ENCODE measurements around the gene TRIM63.

The TRIM63 gene

GRCh38 chr1:26031196-26031595 is 36.2 kb downstream of the TRIM63 start:
- no peak for TF ChIP-seq CTCF (conservative IDR thresholded peaks at IDR 0.05)

GRCh38 chr1:26029864-26030481 is 37.5 kb downstream of the TRIM63 start:
- no peak for TF ChIP-seq CTCF (conservative IDR thresholded peaks at IDR 0.05)
- no peak overlapping the region for H3K27ac ChIP-seq

More at GRCh38 chr1:26031196-26031595, 36.2 kb downstream of the TRIM63 start:
- H3K27ac ChIP-seq, result no peak overlapping the region

- TF ChIP-seq CTCF (conservative IDR thresholded peaks at IDR 0.05), result no peak
- H3K27ac ChIP-seq, result no peak overlapping the region
These were observed 38.2 kb downstream of the TRIM63 start for GRCh38 chr1:26029054-26029863.

- no peak overlapping the region for H3K27ac ChIP-seq
- TF ChIP-seq CTCF (conservative IDR thresholded peaks at IDR 0.05), result no peak
These were observed 38.9 kb downstream of the TRIM63 start for GRCh38 chr1:26028490-26028980.

GRCh38 chr1:26027716-26028489 is 39.5 kb downstream of the TRIM63 start:
- no peak overlapping the region for H3K27ac ChIP-seq
- TF ChIP-seq CTCF (conservative IDR thresholded peaks at IDR 0.05), result no peak

GRCh38 chr1:26025517-26025916 is 41.9 kb downstream of the TRIM63 start:
- TF ChIP-seq CTCF (conservative IDR thresholded peaks at IDR 0.05), result no peak
- no peak overlapping the region for H3K27ac ChIP-seq

- H3K27ac ChIP-seq, result no peak overlapping the region
- TF ChIP-seq CTCF (conservative IDR thresholded peaks at IDR 0.05), result no peak
These were observed 42.4 kb downstream of the TRIM63 start for GRCh38 chr1:26025060-26025459.
